Left cardiac atrium (tissue), 4 donors: ENCODE measurements around the gene CBX8. TPM values are rescaled to one million over a fixed set of nuclear protein-coding genes. Genes with fewer than 3 reads are reported as not detected.

Source experiments
- ATAC-seq, 2 donors: fragments of 200-7000 bp; cut with Tn5 transposase; one replicate each; pipeline ENCODE4 v1.9.1; 2020; ENCODE audit warnings: mild to moderate bottlenecking in 2 of 2, moderate library complexity in 2 of 2
- DNase-seq: peaks from one replicate; pipeline ENCODE4 v3.0.0-alpha.2; 2020
- intact Hi-C, 2 donors: fragments of 100-400 bp; cut with DNase I; formaldehyde crosslinking; loops; one replicate each; pipeline versions ENCODE4 v1.14.1 to v1.15.1; 2022 to 2023
- total RNA-seq, 2 donors: library from RNA; stranded (reverse); fragmentation: NEBNext Ultra II Directional; extraction: Animal tissue kit (Norgen Biotek cat#: 25700); gene quantifications; one replicate each; pipeline ENCODE4 v1.2.1, GENCODE V29; 2021
- donor health status: DM: no; HTN: yes; CAD: no.
- donor health status: DM: no; HTN: yes; CAD: no; lungs with severe emphysema.
- donor health status: DM: yes; HTN: yes; CAD: no.
- donor health status: Dilated cardiomyopathy.

Gene CBX8
- total RNA-seq, 2 donors from 2014 or later = 4.1 to 5.9 TPM

DNA sequence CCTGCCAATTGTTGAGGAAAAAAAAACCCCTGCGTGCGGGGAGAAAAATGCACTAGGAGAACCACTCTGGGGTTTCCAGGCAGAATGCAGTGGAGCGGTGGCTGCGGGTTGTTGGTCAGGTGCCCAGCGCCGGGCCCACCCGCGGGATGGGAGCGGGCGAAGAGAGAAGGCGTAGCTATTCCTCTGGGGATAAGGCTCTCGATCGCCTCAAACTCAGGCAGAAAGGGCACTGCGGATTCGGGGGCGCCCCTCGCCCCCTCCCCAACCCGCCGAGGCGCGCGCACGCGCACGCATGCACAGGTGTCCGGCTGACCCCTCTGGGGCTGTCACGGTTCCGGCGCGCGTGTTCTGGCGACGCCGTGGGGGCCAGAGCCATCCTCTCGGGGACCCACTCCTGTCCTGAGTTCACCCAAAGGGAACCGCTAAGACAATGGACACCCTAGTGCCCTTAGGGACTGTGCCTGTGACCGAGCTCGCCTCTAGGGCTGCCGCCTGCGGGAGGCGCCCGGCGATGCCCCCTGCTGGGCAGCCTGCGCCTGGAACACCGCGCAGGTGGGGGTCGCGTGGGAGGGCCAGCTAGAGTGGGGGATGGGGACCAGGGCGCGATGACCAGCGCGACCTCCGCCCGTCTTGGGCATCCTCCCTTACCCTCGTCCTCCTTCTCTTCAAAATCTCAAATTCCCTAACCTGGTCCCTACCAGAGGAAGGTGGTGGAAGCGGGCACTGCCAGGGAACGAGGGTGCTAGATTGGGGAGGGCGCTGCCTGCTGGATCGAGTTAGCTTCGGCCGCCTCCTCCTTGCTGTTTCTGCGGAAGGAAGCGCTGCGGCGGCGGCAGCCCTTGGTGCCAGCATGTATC lies 14.4 kb upstream of the CBX8 start:
- ATAC-seq (peak; percentile 47 to 64), DNase-seq (peak; percentile 35)
- intact Hi-C loops = no loop called here

DNA sequence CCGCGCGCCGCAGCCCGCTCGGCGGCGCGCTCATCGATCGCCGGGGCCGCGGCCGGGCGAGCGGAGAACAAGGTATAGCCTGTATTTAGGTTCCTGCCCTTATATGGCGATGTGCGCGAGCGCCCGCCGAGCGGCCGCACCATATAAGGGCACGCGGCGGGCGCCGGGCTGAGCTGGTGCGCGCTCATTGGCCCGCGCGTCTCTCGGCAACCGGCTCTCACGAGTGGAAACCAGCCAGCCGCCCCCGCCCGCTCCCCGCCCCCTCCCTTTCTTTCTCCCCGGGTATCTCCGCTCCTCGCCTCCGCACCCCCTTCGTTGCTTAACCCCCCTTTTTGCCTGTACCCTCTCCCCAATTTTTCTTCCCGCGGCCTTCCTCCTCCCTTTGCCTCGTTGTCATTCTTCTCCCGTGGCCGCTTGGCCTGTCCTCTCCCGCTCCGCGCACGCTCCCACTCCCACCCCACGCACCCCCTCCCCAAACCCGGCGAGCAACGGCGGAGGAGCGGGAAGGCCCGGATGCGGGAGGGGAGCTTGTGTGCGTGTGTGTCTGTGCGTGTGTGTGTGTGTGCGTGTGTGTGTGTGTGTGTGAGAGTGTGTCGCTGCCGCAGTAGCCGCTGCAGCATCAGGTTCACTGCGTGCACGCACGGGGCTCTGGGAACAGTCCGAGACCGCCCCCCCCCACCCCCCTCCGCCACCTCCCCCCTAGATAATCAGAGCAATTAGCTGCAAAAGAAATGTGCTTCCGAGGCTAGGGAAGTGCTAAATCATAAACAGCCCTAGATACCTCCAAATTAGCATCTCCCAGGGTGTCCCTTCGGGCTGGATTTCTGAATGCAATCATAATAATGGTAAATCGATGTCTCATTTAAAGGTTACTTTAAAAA lies 13.5 kb upstream of the CBX8 start:
- peak; percentile 82 for DNase-seq

DNA sequence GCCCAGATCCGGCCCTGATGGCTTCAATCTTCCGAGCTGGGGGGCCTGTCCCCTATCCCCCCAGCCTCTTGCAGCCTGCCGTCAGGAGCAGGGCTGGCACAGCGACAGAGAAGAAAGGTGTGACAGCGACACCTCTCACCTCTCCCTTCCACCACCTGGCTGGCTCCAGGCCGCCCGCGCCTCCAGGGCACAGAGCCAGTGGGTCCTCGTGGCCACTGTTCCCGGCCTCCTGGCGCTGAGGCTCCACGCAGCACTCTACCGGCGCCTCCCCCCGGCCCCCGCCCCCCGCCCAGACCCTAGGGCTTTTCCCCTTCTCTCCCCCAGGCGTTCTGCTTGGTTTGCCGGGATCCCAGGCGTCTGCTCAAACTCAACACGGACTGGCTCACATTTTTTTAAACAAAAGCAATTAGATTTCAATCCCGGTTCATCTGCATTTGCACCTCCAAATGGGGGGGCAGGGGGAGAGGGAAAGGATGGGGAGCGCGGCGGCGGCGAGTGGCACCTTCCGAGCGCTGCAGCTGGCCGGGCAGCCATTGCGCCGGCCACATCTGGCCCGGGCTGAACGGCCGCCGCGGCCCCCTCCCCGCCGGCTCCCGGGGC lies 12.8 kb upstream of the CBX8 start:
- intact Hi-C loops = loop anchor here in 1 of 2 donors (5.0 kb wide), 2 partner anchors 108 to 163 kb away; no protein-coding TSS in a partner anchor
- ATAC-seq (no peak), DNase-seq (no peak)

More for the DNA sequence above, 13.5 kb upstream of the CBX8 start:
- peak; percentile 75 to 84 for ATAC-seq
- intact Hi-C loops = no loop called here

DNA sequence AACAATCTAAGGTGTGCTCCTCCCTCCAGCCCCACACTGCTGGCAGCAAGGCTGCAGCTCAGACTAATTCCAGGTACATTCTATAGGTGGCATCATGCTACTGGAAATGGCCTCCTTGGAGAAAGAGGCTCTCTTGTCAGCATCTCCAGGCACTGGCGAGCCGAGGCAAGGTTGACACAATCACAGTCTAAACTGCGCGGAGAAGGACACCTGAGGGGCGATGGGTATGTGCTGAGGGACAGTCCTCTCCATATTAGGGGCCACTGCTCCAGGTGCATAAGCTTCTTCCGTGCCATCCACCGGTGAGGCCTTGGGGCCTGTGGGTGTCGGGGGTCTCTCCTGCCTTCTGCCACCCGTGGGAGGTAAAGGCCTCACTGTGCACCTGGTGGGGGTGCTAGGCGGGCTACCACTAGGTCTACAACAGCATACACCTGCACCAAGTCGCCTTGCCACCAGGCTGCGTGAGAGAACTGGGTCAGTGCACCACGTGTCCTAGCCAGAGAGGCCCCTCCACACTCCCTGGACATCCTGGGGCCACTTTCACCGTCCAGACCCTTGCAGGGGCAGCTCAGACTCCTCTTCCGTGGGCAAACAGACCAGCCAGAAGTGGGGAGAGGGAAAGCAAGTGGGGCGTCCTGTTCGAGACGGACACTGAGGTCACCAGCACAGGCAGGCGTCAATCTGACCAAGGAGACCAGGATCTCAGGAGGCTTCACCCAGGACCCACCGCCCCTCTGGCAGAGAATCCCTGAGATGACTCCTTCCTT lies 12.1 kb upstream of the CBX8 start:
- DNase-seq = no peak
- ATAC-seq = peak; percentile 7 to 38
- intact Hi-C loops = loop anchor here in 1 of 2 donors (5.0 kb wide), 2 partner anchors 108 to 163 kb away; no protein-coding TSS in a partner anchor

DNA sequence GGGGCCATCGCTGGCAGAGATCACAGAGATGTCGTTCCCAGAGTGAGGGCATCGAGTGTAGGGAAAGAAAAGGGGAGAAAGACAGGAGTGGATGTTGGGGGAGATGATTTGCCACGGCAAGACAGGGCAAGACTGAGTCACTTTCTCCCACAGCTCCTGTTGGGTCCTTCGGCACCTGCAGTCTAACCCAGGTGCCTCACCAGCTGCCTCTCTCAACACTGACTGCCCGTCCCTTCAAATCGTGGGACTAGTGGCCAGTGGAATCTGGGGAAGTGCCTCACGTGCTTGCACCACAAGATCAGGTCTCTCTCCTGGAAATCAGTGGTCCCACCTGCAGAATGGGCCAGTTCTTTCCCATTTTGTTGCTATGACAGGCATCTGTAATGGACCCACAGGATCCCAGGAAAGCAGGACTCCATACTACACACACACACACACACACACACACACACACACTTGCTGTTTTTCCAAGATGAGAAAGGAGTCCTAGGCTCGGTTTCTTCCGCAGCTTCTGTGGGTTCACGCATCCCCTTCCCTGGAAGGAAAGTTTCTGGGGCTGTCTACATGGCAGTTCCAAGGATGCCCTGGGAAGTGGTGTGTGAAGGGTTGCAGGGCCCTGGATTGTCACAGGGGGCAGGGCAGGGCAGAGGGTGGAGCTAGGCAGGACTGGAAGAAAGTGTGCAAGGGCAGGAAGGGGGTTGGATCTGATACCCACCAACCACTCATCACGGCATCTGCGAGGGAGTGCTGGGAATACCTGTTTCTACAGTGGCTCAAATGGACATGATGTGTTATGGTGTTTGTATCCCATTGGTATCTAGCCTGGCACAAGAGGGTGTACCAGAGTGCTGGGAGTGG lies 10.2 kb upstream of the CBX8 start:
- intact Hi-C loops = loop anchor here in 1 of 2 donors (5.0 kb wide), 2 partner anchors 110 to 165 kb away; no protein-coding TSS in a partner anchor
- ATAC-seq (no peak), DNase-seq (no peak)

DNA sequence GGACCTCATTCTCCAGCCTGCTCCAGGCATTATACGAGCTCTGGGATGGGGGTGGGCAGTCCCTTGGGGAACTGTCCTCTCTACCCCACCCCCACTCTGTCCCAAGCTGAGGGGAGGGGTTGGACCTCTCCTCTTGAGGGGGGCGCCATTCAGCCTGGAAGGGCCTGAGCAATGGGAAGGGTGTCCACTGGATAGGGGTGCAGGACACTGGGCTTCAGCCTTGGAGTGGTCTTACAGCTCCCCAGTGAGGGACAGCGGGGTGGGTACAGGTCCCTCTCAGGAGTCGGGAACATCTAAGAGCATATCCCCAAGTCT lies 9.5 kb upstream of the CBX8 start:
- DNase-seq = no peak
- intact Hi-C loops = loop anchor here in 1 of 2 donors (5.0 kb wide), 2 partner anchors 111 to 166 kb away; no protein-coding TSS in a partner anchor

DNA sequence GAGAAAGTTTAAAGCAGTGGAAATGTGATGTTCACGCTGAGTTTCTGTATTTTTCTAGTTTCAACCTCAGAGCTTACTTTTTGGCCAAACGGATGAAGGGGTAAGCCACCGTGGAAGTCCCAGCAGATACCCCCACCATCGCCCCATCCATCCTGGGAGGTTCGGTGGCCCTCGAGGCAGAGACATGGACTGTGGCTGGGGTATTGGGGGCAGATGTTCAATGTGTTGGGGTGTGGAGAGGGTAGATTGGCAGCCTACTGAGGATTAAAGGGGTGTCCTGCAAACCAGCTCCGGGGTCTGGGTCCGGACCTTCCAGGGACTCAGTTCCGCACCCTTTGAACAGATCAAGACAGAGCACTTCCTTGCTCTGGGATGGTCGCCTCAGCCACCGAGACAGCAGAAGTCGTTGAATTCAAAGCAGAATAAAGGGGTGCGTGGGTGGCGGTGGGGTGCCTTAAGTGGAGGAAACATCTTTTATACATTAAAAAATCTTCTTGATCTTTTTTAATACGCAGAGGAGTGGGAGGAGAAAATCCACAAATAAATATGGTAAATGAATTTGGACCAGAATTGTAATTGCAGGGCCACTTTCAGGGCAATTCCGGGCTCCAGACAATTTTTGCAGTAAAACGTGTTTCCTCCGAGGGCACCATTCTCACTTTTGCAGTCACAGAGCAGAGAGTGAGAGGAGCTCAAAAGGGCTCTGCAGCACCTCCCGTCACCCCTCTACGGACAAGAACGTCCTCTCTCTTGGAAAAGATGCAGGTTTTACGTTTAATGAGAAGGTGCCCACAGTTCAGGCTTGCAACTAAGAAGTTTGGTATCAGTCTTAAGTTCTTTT lies 8.2 kb upstream of the CBX8 start:
- no peak for ATAC-seq
- intact Hi-C loops = loop anchor here in 1 of 2 donors (5.0 kb wide), 2 partner anchors 112 to 167 kb away; no protein-coding TSS in a partner anchor
- DNase-seq = no peak

More for the DNA sequence above, 9.5 kb upstream of the CBX8 start:
- no peak for ATAC-seq

DNA sequence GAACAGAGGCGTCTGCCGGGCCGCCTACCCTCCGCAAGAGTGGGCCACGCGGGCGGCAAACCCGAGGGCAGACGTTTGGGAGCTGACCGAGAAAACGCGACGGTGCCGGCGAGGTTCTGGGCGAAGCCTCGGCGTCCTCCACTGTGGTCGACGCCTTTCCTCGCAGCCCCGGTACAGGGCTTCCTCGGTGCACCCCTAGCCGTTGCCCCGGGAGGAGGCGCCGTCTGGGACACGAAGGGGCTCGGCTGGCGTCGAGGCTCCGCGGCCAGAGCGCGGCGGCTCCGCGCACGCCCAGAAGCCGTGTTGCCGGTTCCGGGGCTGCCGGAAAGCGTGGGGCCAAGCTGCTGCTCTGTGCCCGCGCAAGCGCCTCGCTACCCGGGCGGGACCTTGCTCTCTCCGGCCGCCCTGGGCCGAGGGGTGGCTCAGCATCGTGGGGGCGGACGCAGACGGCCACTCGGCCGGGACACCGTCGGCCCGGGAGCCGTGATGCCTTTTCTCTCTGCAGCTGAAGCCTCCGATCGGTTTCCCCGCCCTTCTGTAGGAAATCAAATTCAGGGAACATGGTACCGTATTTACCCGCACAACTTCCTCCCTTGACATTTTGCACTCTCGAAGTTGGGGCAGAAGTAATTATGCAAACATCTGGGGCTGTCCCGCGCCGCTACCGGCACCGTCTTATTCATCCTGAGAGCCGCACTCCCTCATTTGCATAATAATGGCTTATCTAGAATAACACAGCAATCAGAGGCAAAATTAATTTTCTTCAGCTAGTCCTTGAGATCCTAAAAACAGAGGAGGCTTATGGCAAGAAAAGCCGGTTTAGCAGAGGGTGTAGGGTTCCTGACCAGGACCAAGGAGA lies 7.3 kb upstream of the CBX8 start:
- intact Hi-C loops = no loop called here
- ATAC-seq (no peak), DNase-seq (no peak)

DNA sequence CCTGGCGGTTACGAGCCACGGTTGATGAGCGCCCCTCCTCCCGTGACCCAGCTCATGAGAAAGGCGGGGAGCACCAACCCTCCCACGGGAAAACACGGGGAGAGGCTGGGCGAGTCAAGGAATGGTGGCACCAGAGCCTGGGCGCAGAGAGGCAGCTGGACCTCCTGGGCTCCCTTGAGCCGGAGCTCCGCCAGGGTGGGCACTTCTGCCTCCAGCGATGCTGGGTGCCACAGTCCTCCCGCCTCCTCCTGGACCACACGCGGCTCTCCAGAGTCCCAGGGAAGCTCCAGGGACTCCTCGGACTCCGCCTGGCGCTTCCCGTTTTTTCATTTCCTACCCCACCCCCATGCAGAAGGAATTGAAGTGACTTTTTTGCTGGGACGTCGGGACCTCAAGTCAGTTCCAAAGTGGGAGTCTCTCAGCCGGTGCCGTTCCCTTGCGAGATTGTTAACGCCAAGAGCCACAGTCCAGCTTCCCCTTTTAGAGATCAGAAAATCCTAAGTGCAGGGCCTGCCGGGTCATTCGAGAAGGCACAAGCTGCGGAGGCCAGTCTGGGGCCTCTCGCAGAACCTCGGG lies 6.6 kb upstream of the CBX8 start:
- ATAC-seq (no peak), DNase-seq (no peak)
- intact Hi-C loops = no loop called here

DNA sequence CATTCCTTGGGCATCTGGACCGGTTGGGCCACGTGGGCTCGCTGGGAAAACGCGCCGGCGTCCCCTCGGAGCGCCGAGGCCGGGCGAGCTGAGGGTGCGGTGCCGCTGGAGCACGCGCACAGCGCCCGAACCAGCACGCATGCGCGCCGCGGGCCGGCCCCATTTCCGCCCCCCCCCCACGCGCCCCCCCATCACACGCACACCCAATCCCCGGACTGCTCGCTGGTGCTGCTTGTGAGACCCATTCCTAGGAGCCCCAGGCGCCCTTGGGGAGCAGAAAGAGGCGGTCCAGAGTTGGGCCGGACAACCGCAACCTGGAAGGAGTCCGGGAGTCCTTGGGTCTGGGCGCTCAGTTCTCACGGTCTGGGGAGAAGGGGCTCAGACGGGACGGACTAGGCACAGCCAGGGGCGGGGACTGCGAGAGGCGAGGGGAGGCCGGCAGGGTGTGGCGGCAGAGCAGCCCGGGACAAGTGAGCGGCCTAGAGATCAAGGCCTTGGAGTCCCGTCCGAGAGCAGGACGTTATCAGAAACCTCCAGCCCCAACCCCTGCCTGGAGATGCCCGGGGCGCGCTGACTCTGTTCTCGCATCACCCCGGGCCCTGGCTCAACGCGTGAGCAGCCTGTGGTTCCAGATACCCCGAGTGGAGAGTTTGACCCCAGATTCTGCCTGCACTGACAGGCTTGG lies 6.0 kb upstream of the CBX8 start:
- no peak for ATAC-seq
- intact Hi-C loops = no loop called here
- DNase-seq = no peak

DNA sequence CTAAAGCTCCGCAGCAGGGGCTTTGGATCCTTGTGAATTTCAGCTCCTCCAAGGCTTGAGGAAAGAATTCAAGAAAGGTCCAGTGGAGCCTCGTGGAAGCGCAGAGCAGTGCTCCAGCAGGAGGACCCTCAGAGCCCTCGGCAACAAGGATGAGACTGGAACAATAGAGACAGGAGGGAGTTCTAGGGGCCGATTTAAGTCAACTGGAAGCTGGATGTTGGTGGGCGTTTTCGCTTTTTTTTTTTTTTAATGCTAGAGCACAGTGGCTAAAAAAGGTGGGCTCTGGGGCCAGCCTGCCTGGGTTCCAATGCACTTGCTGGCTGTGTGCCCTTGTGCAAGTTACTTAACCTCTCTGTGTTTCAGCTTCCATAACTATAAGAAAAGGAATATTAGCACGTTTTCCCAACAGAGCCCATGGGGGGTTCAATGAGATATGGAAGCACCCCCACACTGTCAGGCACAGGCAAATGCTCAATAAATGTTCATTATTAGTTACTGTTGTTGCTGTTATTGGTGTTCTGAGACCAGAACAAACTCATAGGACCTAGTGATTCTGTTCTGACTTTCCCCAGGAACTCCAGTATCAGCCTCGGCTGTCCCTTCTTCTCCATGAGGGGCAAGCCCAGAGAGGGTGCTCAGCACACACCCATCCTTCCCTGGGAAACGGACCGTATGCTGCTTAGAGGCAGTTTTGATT lies 5.3 kb upstream of the CBX8 start:
- no peak for DNase-seq
- no peak for ATAC-seq
- intact Hi-C loops = no loop called here

DNA sequence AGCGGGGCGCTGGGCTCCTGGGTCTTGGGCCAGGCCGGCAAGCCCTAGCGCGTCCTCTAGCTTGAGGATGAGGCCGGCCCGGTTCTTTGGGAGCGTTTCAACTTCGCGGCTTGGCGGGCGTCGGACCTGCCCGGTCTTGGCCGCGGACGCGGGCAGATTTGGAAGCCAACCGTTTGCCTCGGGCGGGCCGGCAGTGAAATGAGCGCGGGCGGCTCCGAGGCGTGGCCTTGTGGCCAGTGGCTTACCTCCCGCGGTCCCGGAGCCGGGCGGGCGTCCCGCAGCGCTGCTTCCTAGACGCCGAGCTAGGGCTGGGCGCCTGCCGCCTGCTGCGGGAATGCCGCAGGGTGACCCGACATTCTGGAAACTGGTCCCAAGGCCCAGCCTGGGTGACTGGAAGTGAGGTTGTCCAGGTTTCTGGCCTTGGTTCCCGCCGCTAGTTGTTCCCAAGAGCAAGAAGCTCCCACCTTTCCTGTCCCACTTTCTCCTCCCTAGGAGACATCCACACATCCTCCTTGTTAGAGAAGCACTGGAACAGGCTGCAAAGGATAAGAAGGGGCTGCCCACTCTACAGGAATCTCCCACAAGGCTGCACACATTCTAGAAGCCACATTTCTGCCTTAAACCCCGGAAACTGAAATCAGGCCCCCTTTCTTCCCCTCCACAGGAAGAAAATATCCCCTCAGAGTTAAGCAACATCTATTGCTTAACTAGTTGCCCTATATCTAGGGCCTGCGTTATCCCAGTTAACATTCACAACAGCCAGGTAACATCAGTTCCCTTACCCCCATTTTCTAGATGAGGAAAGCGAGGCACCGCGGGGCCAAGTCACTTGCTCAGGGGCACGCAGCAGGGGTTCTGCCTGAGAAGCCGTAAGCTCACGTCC lies 4.5 kb upstream of the CBX8 start:
- intact Hi-C loops = no loop called here
- ATAC-seq (no peak), DNase-seq (no peak)

DNA sequence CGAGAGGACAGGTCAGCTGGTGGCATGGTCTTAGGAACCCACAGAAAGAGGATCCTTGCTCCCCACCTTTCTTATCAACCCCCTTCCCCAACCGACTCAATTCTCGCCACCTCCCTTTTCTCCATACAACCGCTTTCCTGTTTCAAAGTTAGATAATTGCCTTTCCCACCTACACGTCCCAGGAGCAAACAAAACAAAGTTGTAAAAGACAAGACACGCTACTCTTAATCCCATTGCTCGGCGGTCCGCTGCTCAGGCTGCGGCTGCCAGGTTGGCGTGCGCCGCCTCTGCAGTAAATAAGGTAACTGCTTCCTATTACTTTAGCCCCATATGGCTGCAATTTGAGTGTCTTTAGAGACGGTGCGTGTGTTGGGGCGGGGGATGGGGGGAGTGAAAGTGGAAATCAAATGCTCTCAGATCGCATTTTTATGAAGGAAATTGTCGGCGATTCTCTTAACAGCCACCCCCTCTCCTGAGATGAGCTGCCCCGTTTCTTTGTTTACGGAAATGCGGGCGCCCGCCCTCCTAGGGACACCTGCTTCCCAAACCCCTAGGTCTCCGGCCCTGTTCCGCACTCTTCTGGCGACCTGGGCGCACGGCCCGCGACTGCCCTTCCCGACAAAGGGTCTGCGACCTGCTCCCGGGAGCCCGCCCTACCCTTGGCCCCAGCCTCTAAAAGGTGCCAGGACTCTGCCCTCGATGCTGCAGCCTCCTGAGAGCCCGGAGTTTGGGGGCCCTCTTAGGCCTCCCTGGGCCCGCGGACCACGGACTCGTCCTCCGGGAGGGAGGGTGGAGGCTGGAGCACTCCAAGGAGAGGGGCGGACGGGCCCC lies 3.7 kb upstream of the CBX8 start:
- DNase-seq (no peak), ATAC-seq (no peak)
- intact Hi-C loops = no loop called here
